Fibroblast of skin of abdomen (primary cell): Measurements from ENCODE around the gene HOXB1.
"Not testable (repeated sequence)": the region's sequence is repeated elsewhere in the genome, so short reads cannot be mapped to it uniquely, and the experiment has no call there.

Experiments used
- DNase-seq: peaks from one replicate; pipeline ENCODE4 v3.0.0-alpha.2; 2013

The HOXB1 gene

DNA sequence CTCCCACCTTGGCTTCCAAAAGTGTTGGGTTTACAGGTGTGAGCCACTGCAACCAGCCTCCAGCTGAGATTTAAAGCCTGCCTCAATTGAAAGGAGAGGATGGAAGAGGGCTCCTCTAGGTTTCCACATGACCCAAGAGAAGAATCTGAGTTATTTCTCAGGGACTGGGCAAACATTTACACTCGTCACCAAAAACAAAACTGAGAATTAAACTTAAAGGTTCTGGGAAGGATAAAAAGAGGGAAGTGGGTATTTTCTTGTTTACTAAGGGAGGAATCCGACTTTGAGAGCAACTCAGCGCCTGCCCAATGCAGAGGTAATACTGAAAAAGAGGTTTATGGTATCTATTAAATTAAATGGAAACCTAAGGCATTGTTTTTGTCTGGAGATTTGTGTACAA is 13.3 kb downstream of the HOXB1 start:
- DNase-seq, result no peak

GRCh38 chr17:48515925-48516900 is 14.6 kb downstream of the HOXB1 start:
- no peak for DNase-seq

DNA sequence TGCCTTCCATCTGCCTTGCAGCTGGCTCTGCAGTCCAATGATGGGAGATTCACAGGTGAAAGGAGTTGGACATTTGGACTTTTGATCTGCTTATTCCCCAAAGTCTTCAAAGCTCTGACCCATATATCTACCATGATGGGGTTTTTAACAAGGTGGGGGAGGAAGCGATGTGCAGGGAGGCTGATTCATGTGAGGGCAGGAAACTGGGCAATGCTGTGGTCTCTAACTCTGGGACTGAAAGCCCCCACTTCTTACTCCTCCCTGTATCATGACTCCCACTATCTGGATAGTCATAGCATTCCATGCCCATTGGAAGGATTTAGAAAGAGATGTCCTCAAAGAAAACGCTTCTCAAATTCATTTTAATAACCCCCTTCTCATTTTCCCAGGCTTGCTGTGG is 16.3 kb downstream of the HOXB1 start:
- no peak for DNase-seq

DNA sequence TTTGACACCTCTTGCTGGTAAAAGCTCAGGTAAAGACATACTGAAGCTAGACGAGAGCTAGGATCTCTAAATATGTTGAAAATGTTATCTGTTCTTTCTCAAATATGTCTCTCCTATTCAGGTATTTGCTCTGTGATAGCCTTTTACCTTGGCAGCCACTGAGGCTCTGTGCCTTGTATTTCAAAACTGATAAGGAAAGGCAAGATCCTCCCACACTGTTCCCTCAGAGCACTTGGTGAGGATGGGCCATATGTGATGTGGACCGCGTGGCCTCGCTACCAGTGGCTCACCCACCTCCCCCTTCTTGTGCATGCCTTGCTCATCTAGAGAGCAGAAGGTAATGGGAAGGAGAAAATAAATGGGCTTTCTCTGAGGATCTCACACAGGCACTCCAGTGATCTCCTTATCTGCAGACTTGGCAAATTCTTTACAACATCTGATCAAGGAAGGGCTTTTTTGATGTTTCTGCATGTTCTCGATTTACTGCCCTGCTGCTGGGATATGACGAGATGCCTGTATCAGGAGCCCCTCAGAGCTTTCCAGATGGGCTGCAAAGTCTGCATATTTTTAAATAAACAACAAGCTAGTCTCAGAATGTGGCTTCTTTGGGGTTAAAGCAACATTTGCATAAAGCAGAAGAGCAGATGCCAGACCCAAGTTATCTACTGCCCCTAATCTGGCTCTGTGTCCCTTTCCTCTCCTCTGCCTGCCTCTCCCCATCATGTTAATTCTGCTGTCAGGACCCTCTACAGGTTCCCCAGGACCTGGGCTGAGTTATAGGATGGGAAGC is 16.9 kb downstream of the HOXB1 start:
- DNase-seq, result no peak

- DNase-seq, result no peak
Observed at GRCh38 chr17:48513097-48513496, 17.7 kb downstream of the HOXB1 start.

GRCh38 chr17:48510761-48511604 is 19.8 kb downstream of the HOXB1 start:
- DNase-seq, result peak; percentile 79

DNA sequence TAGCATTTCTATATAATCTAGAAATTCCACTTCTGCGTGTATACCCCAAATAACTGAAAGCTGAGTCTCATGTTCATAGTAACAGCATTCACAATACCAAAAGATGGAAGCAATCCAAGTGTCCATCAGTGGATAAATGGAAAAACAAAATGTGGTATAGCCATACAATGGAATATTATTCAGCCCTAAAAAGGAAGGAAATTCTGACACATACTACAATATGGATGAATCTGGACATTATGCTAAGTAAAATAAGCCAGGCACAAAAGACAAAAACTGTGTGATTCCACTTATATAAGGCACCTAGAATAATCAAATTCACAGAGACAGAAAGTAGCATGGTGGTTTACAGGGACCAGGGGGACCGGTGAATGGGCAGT is 20.4 kb downstream of the HOXB1 start:
- no peak for DNase-seq

DNA sequence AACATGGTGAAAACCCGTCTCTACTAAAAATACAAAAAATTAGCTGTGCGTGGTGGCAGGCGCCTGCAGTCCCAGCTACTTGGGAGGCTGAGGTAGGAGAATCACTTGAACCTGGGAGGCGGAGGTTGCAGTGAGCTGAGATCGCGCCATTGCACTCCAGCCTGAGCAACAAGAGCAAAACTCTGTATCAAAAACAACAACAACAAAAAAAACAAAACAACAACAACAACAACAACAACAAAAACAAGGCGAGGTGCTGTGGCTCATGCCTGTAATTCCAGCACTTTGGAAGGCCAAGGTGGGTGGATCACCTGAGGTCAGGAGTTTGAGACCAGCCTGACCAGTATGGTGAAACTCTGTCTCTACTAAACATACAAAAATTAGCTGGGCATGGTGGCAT is 21.1 kb downstream of the HOXB1 start:
- not testable (repeated sequence) for DNase-seq

GRCh38 chr17:48506246-48506645 is 24.6 kb downstream of the HOXB1 start:
- no peak for DNase-seq

- peak; percentile 83 for DNase-seq
Observed at GRCh38 chr17:48505788-48506187, 25.0 kb downstream of the HOXB1 start.

- no peak for DNase-seq
Observed at GRCh38 chr17:48504953-48505352, 25.9 kb downstream of the HOXB1 start.

DNA sequence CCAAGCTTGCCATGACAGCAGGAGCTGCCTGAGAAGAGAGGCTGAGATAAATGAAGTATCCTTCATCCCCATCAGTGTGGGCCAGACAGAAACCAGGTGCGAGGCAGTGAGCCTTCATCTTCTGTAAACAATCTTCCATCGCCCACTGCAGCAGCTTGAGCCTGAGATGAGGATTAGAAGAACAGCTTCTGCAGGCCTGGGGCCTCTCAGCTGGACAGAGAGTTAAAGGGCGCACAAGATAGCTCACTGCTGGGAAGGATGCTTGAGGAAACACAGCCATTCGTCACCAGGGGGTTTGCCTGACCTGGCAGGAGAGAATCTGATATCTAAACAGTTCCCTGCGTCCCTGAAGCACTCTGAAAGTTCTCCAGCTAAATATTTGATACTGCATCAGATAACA is 27.1 kb downstream of the HOXB1 start:
- DNase-seq, result no peak

- no peak for DNase-seq
Observed at GRCh38 chr17:48502901-48503300, 27.9 kb downstream of the HOXB1 start.

DNA sequence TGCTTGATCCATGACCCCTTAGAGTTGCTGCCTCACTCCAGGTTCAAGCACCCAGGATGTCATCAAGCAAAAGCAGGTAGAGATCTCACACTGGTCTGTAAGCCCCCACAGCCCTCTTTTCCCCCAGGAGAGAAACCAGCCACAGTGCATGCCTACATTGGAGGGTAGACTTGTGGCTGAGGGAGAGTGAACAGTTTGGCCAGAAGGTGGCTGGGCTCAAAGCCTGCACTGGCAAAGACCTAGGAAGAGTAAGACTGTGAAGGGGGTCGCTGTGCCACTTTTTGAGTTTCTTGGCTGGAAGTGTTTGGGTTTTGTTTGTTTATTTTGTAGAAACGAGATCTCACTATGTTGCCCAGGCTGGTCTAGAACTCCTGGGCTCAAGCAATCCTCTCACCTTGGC is 28.5 kb downstream of the HOXB1 start:
- DNase-seq, result no peak

- peak; percentile 74 for DNase-seq
Observed at GRCh38 chr17:48500435-48501426, 30.1 kb downstream of the HOXB1 start.

- DNase-seq, result no peak
Observed at GRCh38 chr17:48499735-48500434, 30.9 kb downstream of the HOXB1 start.

- DNase-seq, result no peak
Observed at GRCh38 chr17:48499248-48499647, 31.6 kb downstream of the HOXB1 start.

DNA sequence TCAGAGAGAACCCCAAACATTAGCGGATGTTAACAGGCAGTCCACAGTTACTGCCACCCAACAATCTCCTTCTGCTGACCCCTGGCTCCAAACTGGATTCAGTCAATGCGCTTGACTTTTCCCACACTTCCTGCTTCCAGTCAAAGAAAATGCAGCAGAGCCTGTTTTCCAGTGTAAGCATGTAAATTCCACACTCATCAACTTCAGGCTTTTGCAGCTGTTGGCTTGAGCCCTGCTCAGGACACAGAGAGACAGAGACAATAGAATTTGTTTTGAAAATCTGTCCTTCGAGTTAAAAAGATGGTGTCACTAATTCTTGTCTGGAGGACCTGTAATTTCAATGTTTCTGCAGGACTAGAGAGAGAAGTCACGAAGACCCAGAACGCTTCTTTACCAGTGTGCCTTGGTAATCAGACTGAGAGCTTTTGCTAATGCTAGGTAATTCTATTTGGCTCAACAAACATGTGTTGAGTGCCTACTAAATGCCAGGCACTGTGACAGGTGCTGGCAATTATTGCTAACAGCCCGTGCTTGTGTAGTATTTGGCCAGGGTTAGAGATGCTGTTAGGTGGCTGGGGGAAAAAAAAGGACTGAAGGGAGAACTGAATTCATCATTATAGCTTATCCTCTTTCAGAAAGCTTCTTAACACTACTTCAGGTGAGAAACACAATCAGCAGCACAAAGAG is 32.5 kb downstream of the HOXB1 start:
- DNase-seq, result no peak

GRCh38 chr17:48497103-48497502 is 33.7 kb downstream of the HOXB1 start:
- DNase-seq, result peak; percentile 80

- peak; percentile 85 for DNase-seq
Observed at GRCh38 chr17:48494335-48494734, 36.5 kb downstream of the HOXB1 start.
